ENCODE measurements around the gene SLC6A19. TPM values are rescaled to one million over a fixed set of nuclear protein-coding genes. Genes with fewer than 3 reads are reported as not detected.

SLC6A19 gene
- total RNA-seq, 1 donor from 2014 or later = not detected

DNA sequence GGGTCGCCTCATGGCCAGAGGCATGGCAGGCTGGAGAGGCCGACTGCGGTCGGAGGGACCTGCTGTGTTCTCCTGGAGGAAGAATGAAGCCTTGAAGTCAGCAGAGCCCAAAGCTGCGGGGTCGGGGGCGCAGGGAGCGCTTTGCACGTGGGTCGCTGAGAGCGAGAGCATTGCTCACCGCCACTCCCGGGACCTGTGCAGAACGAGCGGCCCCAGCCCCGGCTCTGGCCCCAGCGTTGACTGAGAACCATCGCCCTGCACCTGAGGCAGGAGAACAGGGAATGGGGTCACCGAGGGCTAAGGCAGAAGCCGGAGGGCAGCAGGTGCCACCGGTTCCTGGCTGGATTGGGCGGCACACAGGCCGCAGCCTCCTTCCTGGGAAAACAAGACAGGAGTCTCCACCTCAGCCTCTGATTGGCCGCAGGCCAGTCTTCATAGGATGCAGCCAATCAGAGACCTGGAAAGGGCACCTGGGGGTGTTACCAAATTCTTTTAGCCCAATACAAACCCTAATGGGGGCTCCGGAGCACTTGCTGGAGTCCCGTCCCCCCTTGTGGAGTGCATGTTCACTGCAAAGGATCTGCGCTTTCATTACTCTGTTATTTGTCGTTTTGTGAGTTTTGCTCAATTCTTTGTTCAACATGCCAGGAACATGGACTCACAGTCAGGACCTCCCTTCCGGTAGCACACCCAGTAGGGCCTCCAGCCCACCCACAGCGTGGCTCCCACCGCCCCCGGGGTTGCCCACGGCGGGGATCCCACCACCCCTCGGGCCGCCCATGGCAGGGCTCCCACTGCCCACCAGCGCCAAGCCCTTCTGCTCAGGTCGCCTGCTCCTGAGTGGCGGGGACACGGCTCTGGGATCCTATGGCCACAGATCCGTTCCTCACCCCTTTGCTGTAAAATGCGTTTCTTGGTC is 24.7 kb upstream of the SLC6A19 start:
- DNase-seq (peak; percentile 33), ATAC-seq (ENCODE audit: poor library complexity) (no peak)
- intact Hi-C loops (cut with DNase I) = no loop called here

DNA sequence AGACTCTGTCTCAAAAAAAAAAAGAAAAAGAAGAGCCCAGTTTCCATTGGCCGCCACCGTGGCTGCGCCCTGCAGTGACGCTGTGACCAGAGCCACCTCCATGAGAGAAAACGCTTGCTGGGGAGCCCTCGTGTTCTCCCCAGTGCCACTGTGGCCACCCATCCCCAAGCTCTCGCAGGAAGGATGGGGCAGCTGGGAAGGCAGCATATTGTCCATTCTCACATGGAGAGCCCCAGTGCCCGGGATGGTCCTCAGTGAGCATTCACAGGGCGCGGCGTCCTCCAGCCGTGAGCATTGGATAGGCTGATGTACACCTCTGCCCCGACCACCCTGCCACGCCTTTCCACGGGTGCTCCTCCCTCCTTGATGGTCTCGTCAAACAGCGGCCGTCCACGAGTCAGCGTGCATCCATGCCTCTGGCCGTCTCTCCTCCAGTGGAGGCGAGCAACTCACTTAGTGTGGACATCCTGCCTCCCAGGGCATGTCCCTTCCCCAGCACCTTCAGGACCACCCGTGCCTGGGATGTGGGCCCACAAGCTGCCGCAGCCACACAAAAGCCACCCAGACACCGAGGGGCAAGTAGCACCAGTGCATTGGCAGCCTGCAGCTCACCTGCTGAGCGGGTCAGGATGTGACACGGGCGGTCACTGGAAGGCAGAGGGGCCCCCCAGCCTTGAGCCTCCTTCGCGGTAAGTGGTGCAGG is 23.4 kb upstream of the SLC6A19 start:
- DNase-seq = peak; percentile 40
- intact Hi-C loops (cut with DNase I) = no loop called here

DNA sequence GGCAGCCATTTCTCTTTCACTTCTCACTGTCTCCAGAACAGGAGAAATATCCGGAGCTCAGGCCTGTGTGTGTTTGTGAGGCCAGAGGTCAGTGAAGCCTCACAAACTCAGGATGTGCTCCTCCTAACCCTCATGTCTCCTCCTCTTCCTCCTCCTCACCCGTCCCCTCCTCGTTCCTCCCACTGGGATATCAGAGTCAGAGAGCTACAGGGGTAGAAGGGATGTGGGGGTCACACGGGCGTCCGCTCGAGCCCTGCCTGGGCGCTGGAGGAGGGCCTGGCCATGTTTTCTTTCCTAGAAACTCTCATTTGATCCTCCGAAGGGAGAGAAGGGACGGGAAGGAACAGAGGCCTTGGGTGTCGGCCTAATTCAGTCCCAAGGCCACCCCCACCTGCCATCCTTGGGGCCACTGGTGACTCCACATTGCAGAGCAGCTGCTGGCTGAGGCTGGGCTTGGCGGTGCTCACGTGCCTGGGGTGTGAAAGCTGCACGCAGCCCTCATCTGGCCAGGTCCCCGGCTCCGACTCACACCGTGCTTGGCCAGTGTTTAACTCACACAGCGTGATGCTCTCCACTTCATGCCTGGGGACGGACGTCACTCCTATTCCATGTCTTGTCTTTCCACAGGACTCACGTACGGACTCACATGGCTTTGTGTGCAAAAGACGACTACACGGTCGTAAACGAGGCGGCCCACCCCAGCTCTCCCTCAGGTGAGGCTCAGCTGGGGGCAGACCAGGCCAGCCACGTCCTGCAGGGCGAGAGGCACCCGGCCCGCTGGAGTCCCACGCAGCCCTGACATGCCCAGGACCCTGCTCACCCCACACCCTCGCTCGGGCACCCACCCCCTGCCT is 22.6 kb upstream of the SLC6A19 start:
- DNase-seq (peak; percentile 36), ATAC-seq (ENCODE audit: poor library complexity) (no peak)
- intact Hi-C loops (cut with DNase I) = no loop called here

More for the DNA sequence above, 23.4 kb upstream of the SLC6A19 start:
- no peak for ATAC-seq (ENCODE audit: poor library complexity)

DNA sequence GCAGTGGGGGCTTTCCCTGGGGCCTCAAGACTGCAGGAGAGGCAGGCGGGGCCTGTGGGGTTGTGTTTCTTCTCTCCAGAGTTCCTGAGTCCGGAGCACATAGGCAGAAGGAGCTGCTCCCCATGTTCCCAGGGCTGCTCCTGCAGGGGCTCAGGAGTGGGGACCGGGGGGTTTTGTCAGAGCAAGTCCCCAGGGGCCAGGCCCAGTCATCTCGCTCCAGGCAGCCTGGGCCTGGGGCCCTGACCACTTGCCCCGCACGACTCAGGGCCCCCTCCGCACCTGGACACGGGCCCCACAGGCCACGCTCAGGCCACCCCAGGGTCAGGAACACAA is 22.0 kb upstream of the SLC6A19 start:
- intact Hi-C loops (cut with DNase I) = no loop called here

DNA sequence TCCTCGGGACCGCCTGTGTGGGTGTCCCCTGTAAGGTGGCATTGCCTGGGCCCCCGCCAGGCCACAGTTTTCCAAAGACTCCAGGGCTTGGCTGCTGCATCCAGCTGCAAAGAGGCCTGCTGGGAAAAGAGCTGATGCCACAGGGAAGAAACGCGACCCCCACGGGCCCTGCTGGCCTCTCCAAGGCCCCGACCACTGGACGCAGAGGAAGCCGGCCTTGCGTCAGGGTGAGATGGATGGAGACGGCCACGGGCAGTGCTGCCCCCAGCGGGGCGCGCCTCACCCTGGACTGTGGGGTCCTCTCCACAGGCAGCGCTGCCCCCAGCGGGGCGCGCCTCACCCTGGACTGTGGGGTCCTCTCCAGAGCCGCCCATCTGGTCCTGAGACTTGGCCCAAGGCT is 21.3 kb upstream of the SLC6A19 start:
- intact Hi-C loops (cut with DNase I) = no loop called here
- ATAC-seq (ENCODE audit: poor library complexity) = no peak
- peak; percentile 32 for DNase-seq

More for the DNA sequence above, 22.0 kb upstream of the SLC6A19 start:
- ATAC-seq (ENCODE audit: poor library complexity) = no peak
- peak; percentile 29 for DNase-seq

DNA sequence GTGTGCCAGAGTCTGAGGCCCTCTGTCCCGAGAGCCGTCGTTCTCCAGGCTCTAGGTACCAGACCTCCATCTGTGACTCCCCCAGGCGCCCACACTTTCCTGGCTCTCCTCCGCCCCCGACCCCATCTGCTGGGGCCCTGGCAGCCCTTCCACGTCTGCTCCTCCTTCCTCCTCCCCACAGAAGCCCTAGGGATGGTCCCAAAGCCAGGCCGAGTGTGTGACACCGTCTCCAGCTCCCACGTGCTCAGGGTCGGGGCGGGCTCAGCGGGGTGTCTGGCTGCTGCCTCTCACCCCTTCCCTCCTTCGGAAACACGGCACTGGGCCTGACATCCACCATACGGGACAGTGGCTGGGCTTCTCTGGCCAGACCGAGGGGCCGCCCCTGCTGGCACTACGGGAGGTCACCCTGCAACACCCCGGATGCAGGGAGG is 20.5 kb upstream of the SLC6A19 start:
- no peak for ATAC-seq (ENCODE audit: poor library complexity)
- DNase-seq = peak; percentile 36
- intact Hi-C loops (cut with DNase I) = no loop called here

DNA sequence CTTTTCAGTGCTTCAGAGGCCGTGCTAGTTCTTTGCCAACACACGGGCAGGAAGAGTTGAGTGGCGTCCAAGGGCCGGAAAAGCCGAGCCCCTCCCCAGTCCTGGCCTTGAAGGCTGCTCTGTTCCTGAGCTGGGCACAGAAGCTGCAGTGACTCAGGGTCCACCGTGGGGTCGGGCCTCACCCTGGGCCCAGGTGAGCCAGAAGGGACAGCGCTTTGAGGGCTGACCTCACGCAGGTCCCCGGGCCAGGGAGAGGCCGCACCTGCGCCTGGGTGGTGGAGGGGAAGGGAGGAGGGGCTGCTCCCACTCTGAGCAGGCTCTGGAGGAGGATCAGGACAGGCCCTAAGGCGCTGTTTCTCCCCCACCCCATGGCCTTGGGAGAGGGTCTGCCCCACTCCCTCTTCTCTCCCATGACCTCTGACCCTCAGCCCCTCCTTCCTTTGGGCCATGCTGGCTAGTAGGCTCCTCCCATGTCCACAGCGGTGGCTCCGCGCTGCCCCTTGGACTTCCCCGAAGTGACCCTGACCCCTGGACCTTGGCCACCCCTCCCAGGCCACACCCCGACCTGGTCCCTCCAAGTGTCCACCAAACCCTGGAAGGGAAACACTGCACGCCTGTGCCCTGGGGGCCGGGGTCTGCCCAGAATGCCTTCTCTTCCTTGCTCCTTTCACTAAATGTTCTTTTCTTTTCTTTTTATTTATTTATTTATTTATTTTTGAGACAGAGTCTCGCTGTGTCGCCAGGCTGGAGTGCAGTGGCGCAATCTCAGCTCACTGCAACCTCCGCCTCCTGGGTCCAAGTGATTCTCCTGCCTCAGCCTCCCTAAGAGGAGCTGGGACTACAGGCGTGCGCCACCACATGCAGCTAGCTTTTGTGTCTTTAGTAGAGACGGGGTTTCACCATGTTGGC is 19.7 kb upstream of the SLC6A19 start:
- ATAC-seq (ENCODE audit: poor library complexity) (no peak), DNase-seq (peak; percentile 37)
- intact Hi-C loops (cut with DNase I) = no loop called here

DNA sequence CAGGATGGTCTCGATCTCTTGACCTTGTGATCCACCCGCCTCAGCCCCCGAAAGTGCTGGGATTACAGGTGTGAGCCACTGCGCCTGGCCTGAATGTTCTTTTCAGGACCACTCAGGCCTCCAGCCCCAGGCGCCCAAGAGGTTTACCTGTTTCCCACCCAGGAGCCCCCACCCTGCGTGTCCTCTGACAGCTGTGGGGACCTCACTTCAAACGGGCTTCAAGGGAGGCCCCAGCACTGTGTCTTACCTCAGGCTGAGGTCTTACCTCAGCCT is 19.1 kb upstream of the SLC6A19 start:
- ATAC-seq (ENCODE audit: poor library complexity) (no peak), DNase-seq (peak; percentile 20)
- intact Hi-C loops (cut with DNase I) = no loop called here

DNA sequence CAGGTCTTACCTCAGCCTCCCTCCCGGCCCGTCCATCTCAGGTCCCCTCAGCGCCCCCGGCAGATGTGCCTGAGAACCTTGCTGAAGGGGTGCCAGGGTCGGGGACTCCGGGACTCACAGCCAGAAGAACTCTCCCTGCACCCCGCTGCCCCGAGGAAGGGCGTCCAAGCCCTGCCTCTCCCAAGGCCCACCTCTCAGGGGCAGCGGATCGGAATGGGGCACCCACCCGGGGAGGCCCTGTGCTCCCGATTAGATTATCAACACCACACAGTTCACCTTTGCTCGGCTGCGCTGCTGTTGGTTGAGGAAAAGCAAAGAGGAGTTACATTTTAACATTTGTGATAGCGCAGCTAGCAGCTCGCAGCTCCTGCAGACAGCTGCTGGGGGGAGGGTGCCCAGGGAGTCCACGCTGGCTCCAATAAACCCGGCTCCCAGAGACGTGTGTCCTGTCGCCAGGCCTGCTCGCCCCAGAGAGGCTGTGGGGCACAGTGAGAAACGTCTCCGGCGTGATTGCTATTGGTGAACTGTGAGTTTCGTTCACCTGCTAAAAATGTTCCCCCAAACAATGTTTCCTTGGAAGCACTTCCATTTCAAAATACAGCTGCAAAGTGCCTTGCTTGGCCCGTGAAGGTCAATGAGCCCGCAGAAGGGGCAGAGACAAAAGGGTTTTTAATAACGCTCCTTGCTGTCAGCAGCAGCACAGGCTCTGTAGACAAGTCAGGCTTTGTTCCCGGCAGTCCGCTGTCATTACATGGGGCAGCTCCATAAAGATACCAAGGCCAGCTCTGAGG is 18.6 kb upstream of the SLC6A19 start:
- ATAC-seq (ENCODE audit: poor library complexity) (peak; percentile 63), DNase-seq (peak; percentile 30)
- intact Hi-C loops (cut with DNase I) = no loop called here

DNA sequence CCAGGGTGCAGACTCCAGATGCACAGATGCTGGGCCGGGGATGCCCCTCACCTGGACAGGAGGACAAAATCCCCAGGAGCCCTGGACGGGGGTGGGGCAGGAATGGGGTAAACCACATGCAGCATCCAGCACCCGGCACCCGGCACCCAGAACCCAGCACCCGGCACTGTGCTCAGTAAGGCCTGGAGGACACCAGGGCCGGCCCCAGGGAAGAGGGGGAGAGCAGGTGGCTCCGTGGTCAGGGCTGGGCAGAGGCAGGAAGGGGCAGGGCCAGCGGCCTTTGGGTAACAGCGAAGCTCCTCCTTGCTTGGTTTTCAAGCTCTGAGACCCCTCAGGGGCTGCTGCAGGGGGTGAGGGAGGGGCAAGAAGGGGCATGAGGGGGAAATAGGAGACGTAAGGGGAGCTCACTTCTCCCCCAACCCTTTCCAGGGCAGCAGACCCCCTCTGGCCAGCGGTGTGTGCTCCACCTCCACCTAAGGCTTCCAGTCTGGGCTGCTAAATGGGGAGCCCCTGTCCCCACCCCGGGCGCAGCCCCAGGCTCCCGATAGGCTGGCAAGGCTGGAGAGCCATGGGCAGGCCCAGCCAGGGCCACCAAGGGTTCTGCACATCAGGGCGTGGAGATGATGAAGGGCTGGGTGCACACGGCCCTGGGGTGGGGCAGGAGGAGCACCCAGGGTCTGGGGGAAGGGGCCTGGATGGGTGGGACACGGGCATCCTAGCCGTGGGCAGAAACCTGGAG is 17.8 kb upstream of the SLC6A19 start:
- intact Hi-C loops (cut with DNase I) = no loop called here
- peak; percentile 38 for DNase-seq
- ATAC-seq (ENCODE audit: poor library complexity) = peak; percentile 3

DNA sequence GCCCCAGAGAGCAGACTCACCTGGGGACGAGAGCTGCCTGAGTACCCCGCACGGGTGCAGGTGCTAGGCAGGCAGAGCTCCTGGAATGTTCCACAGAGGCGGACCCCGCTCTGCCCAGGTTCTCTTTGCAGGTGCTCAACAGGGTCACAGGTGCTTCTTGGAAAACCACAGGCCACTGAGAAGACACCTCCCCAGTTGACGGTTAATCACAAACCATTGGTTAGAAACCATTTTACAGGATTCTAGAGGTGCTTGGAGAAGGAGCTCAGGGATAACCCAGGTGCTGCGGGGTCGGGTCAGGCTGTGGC is 17.3 kb upstream of the SLC6A19 start:
- intact Hi-C loops (cut with DNase I) = no loop called here
- DNase-seq (no peak), ATAC-seq (ENCODE audit: poor library complexity) (no peak)

DNA sequence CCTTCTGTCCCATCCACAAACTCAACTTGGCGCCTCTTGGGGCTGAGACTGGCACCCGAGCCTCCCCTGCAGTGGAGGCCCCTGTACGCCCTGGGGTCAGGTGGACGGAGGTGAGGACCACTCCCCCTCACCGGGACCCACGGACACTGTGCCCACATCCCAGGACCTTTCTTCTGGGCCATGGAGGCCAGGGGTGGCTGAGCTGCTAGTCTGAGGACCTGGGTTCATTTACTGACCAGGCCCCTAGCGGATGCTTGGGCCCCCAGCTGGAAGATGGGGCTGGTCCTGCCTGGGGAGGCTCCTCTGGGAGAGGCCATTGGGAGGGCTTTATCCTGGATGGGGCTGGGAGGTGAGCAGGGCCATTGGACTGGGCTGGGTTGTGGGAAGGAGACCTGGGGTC is 16.9 kb upstream of the SLC6A19 start:
- DNase-seq = peak; percentile 16
- ATAC-seq (ENCODE audit: poor library complexity) = no peak
- intact Hi-C loops (cut with DNase I) = no loop called here

DNA sequence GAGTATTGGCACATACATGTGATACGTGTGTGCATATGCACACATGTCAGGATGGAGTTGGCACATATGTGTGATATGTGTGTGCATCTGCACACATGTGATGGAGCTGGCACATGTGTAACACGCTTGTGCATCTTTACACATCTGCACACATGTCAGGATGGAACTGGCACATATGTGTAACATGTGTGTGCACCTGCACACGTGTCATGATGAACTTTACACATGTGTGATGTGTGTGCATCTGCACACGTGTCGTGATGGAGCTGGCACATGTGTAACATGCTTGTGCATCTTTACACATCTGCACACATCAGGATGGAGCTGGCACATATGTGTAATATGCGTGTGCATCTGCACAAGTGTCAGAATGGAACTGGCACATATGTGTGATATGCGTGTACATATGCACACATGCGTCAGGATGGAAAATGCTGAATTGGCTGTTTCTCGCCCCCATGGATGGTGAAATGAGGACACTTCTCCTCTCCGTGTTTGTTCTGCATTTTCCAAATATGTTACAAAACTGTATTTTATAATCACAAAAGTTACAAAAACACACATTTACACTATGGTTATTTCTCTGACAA is 16.3 kb upstream of the SLC6A19 start:
- no peak for DNase-seq
- no peak for ATAC-seq (ENCODE audit: poor library complexity)
- intact Hi-C loops (cut with DNase I) = no loop called here

DNA sequence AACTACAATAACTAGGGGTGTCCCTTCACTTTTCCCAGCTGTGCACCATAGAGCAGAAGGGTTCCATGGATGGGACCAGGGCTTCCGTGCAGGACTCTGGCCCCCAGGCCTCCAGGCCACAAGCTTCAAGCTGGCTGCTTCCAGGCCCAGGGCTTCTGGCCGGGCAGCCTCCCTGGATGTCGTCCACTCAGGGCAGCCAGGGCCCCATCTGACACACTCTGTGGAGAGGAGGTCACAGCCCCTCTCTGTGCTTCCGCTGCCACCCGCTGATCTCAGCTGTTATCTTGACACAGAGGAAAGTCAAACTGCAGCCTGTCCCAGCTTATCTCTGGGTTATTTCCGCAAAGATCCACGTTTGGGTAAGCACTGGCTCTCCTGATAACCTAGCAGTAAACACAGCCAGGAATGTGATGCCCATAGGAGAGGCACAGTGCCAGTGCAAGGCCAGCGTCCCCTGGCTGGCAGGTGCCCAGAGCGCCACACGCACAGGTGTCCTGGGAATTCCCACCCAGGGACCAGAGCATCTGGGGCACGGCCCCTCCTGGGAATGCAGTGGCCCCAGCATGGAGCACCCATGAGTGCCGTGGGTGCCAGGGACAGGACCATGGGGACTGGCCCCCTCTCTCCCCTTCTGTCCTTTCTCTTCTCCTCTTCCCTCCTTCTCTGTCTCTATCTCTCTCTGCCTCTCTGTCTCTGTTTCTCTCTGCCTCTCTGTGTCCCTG is 15.6 kb upstream of the SLC6A19 start:
- peak; percentile 51 for ATAC-seq (ENCODE audit: poor library complexity)
- intact Hi-C loops (cut with DNase I) = no loop called here
- DNase-seq = peak; percentile 47

DNA sequence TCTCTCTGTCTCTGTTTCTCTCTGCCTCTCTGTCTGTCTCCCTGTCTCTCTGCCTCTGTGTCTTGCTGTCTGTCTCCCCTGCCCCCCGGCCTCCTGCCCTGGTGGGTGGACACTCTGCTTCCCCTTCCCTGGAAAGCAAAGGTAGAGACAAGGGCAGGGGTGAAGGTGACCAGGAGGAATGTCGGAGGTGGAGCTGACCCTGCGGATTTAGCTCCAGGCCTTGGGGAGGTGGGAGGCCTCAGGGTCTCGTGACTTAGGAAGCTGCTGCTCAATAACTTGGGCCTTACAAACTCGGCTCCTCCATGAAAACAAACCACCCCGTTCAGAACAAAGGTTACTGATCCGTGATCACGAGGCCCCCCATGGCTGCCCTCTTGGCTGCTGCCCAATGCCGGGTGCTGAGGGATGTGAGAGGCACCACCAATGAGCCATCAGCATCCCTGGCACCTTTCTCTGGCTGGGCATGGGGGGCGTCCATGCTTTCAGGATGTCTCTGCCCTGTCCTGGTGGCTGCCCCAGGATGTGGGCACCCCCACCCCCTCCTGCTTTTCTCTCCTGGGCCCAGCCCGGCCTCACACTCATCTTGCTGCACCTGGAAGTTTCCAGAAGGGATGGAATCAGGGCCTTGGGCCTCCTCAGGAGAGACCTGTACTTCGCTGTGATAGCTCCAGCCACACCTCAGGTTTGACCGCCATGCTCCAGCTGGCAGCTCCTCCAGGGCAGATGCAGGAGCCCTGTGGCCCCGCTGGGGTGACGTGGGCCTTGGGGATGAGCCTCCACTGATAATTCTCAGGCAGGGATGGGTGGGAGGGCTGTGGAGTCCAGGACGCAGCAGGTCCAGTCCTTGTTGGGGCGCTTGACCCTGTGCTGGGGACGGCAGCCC is 14.8 kb upstream of the SLC6A19 start:
- intact Hi-C loops (cut with DNase I) = no loop called here
- DNase-seq (peak; percentile 21), ATAC-seq (ENCODE audit: poor library complexity) (no peak)

Data from Right ventricle myocardium superior (tissue), 1 donor.